Glomerular visceral epithelial cell (primary cell): ENCODE results near the gene PCK1.

Source experiments
- DNase-seq: peaks from one replicate; pipeline ENCODE4 v3.0.0-alpha.2; 2016; ENCODE audit errors: extremely low spot score

Gene PCK1

DNA sequence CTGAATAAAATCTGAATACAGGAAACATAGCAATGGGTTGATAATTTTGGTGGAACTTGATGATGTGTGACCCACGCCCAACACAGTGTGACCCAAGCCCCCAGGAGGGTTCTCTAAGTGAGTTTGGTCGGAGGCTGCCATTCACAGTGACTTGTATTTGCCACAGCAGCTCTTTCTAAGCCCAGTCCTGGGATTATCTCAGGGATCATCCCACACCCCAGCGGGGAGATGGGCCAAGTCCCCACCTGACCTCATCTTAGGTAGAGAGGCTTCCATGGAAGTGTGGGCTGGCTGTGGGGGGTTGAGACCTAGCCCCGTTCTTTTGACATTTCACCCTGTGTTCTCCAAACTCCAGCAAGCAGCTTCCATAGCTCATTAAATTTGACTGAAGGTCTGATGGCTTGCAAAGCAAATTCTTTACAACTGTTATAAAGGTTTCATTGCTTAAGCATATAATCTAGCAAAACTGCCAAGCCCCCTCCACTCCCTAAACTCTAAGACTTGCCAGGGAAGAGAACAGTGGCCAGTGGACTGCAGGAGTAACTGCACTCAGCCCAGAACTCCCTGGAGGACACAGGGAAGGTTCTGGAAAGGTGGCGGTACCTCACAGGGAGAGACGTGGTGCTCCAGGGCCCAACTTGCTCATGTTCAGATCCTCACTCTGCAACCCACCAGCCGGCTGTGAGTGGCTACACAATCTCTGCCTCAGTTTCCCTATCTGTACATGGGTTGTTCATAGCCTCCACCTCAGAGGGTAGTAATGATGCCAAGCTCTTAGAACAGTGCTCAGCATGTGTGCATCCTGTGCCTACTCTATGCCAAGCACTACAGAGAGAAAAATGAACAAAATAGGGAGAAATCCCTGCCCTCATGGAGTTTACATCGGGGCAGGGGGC lies 1.0 kb upstream of the PCK1 start:
- no peak for DNase-seq

DNA sequence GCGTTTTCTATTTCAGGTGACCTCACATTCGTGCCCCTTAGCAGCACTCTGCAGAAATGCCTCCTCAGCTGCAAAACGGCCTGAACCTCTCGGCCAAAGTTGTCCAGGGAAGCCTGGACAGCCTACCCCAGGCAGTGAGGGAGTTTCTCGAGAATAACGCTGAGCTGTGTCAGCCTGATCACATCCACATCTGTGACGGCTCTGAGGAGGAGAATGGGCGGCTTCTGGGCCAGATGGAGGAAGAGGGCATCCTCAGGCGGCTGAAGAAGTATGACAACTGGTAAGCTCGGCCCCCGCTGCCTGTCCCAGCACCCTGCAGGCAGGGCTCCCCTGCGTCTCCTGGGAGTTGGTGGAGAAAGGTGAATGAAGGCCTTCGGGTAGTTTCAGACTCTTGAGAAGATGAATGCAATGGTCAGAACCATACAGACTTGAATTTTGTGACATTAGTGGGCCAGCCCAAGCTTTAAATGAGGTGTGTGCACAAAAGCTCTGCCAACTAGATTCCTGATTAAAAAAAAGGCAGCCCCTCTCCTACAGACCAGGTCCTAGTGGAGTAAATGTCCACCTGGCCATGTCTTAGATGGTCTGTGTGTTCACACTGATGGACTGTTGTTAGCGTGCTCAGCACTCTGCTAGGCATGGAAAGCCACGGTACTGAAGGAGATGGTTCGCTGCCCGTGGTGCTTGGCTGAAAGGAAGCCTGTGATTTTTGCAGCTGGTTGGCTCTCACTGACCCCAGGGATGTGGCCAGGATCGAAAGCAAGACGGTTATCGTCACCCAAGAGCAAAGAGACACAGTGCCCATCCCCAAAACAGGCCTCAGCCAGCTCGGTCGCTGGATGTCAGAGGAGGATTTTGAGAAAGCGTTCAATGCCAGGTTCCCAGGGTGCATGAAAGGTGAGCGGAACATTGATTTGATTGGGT lies 708 bp downstream of the PCK1 start:
- DNase-seq: no peak

DNA sequence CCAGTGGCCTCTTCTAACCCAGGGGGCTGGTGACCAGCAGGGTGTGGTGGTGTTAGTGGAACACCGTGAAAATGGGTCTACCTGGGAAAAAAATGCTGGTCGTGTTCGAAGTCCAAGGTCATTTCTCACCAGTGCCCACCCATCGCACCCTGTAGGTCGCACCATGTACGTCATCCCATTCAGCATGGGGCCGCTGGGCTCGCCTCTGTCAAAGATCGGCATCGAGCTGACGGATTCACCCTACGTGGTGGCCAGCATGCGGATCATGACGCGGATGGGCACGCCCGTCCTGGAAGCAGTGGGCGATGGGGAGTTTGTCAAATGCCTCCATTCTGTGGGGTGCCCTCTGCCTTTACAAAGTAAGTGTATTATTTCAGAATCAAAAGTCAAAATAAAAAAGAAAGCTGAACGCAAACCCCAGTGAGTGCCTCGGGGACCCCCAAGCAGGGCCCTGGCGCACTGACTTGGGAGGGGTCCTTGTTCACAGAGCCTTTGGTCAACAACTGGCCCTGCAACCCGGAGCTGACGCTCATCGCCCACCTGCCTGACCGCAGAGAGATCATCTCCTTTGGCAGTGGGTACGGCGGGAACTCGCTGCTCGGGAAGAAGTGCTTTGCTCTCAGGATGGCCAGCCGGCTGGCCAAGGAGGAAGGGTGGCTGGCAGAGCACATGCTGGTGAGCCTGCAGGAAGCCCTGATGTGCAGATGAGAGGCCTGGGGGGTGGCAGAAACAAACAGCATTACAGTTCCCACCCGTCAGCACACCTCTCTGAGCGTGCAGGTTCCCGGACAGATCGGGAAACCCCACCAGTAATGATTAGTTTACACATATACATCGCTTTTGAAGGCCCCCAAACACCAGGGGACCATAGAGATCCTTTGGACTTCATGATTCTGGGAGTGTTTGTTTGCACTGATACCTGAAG lies 1.9 kb downstream of the PCK1 start:
- DNase-seq: no peak

DNA sequence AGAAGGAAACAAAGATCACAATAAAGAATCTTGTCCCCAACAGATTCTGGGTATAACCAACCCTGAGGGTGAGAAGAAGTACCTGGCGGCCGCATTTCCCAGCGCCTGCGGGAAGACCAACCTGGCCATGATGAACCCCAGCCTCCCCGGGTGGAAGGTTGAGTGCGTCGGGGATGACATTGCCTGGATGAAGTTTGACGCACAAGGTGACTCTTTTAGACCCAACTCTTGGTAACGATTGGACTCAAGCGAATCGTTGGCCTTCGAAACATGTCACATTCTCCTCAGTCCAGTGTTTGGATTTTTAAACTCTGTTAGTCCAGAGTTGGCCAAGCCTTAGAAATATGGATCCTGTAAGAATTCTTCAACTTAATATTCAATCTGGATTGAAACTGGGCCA lies 2.6 kb downstream of the PCK1 start:
- DNase-seq: no peak

DNA sequence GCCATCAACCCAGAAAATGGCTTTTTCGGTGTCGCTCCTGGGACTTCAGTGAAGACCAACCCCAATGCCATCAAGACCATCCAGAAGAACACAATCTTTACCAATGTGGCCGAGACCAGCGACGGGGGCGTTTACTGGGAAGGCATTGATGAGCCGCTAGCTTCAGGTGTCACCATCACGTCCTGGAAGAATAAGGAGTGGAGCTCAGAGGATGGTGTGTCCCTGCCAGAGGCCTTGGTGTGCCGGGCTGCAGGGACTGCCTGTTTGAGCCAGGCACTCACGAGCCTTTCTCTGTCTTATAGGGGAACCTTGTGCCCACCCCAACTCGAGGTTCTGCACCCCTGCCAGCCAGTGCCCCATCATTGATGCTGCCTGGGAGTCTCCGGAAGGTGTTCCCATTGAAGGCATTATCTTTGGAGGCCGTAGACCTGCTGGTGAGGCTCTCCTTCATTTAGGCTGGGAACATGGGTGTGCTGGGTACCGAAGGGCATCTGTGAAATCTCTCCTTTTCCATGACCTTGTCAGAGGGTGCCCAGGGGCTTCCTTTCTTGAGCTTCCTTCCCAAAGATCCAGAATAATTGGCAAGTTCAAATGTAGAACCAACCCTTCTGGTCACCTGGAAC lies 3.4 kb downstream of the PCK1 start:
- no peak for DNase-seq

DNA sequence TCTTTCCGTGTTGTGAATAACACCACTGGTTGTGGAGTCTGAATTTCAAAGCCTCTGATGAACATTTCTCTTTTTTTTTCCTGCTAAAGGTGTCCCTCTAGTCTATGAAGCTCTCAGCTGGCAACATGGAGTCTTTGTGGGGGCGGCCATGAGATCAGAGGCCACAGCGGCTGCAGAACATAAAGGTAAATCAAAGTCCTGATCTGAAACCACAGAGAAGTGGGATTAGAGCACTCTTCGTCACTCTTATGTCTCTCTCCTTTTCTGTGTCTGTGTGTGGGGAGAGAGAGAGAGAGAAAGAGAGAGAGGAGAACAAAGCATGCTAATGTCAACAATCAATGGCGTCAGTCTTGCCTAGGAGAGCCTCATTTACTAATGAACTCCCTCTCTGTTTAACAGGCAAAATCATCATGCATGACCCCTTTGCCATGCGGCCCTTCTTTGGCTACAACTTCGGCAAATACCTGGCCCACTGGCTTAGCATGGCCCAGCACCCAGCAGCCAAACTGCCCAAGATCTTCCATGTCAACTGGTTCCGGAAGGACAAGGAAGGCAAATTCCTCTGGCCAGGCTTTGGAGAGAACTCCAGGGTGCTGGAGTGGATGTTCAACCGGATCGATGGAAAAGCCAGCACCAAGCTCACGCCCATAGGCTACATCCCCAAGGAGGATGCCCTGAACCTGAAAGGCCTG lies 4.2 kb downstream of the PCK1 start:
- no peak for DNase-seq

DNA sequence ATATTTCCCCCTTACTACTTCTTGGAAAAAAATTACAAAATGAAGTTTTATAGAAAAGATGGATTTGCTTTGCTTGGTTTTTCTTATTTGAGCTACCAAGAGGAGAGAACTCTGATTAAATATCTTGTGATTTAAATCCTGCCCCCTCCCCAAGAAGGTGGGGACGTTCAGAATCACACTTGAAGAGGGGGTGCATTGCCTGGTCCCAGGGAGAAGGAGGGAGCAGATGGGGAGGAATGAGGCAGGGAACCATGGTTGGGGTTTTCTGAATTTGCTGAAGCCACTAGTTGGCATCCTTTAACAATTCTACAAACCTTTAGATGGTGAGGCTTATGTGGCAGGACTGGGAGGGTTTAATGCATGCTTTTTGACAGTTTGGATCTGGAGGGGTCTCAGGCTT lies 5.5 kb downstream of the PCK1 start:
- DNase-seq: no peak

DNA sequence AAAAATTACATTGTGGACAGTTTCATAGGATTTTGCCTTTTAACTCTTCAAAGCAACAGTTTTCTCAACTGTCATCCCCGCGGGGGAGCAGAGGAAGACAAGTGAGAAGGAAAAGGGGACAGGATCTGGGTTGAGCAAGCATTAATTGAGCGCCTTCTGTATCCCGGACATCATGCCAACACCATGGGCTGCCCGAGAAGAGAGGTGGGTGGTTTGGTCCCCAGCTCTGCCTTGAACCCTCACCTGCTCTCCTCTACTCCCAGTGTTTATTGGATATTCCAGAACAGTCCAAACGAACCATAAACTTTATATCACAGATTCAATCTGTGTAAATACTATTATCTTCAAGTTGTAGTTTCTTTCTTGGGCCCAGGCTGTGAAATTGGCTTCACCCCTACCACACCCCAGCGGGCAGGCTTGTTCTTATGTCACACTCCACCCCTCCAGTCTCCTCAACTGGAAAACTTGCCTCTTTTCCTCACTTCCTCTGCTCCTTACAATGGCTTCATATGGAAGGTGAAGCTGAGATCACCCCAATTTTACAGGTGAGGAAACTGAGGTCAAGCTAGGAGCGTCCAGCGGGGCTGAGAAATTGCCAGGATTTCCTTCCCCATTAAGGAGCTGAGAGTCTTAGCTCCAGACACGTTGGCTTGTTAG lies 6.0 kb downstream of the PCK1 start:
- no peak for DNase-seq

DNA sequence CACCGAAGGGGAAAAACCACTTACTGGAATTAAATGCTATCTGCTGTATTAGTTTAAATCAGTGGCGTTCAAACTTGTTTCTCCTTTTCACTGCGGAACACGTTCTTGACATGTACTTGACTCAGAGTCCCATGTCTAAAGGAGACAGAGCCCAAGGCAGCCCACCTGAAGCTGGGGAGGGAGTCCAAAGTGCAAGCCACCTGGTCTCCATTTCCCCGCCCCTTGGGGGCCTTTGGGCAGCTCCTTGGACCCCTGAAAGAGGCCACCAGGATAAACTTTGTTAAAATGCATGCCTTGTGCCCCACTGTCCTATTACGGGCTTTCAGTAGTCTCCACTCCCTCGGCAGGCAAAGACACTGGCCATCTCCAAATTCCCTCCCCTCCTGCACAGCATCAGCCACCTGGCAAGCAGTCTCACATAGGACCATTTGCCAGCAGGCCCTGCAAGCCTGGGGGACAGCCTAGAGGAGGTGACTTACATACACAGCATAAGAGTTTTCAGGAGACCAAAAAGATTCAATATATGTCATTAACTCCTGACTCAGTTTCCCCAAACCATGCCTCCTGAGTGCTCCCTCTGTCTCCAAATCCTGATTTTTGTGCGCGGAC lies 6.7 kb downstream of the PCK1 start:
- DNase-seq: no peak

DNA sequence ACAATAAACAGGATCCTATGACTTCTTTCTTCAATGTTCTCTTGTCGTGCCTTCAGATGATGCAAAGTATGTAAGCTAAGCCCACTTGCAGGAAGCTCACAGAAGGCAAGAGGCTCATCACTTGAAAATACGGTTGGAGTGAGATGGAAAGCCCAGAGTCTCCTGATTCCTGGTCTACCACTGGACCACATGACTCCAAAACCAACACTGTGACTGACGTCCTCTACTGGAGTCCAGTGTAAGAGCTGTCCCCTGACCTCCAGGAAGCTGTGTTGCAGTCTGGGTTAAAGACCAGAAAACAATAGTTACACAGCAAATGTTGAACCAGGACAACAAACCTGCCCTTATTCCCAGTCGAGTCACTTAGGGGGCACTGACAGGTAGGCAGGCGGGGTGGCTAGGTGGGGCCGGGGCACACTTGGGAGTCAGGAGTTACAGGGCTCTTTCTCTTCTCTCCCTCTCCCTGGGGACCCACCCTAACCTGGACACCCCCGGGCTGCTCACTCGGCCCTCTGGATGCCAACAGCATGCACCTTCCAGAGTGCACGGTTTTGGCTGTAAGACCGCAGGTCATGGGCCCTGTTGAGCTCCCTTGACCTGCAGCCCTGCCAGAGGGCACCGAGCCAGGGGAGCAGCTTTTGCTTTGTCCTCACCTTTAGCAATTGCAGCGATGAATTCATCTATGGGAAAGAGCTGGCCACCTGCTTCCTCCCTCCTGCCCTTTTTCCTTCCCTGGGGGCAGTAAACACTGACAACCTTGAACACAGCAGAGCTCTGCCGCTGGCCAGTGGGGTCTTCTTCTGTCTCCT lies 7.4 kb downstream of the PCK1 start:
- DNase-seq: no peak

DNA sequence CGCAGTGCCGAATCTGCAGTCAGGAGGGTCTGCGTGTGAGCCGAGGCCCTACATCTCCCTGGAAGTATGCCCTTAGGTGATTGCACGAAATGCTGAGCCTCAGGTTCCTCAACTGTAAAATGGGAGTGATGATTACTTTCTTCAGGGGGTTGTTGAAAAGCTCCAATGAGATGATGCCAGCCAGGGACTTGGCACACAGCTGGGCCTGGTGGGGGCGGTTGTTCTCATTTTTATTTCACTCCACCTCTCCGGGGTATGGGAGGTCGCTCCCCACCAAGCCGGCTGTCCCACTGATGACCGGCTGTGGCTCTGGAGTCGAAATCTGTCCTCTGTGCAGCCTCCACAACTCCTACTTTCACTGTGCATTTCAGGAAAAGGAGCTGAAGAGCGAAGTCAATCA lies 8.1 kb downstream of the PCK1 start:
- DNase-seq: no peak

DNA sequence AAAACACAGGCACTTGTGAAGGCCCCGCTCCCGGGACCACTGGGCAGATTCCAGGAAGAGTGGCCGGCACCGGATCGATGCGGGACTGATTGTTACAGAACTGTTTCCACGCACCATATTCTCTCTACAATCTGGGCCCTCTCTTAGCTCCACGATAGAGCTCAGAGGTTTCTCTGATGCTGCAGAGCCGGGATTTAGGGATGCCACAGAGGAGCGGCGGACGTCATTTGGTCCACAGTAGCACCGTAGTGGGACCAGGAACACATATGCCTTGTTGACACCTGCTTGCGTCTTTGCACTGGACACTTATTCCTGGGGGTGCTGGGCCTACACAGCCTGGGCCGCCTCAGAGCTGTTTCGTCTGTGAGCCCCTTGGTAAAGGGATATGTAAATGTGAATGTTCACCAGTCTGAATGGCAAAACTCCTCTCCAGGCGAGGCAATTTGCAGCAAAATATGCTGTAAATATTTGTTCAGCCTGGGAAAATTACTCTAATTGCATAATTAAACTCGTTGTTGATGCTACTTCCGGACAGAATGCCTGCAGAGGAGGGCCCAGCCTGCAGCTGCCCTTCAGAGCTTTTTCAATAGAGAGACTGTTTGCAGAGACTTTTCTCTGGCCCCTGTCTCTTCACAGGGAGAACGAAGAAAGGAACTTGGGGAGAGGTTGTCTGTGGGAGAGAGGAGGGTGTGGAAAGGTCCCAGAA lies 9.4 kb downstream of the PCK1 start:
- no peak for DNase-seq

DNA sequence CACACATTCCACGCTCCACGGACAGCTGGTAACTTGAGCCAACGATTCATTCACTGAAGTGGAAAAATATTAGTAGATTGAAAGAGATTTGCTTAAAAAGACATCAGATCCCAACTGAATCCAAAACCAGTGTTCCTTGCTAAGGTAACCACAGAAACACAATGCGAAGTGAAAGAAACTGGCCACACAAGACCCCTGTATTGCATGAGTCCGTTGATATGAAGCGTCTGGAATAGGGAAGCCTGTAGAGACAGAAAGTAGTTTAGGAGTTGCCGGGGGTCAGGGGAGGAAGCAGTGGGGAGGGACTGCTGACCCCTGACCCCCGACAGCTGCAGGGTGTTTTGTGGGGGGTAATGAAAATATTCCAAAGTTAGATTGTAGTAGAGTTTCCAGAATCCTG lies 10.0 kb downstream of the PCK1 start:
- DNase-seq: no peak

DNA sequence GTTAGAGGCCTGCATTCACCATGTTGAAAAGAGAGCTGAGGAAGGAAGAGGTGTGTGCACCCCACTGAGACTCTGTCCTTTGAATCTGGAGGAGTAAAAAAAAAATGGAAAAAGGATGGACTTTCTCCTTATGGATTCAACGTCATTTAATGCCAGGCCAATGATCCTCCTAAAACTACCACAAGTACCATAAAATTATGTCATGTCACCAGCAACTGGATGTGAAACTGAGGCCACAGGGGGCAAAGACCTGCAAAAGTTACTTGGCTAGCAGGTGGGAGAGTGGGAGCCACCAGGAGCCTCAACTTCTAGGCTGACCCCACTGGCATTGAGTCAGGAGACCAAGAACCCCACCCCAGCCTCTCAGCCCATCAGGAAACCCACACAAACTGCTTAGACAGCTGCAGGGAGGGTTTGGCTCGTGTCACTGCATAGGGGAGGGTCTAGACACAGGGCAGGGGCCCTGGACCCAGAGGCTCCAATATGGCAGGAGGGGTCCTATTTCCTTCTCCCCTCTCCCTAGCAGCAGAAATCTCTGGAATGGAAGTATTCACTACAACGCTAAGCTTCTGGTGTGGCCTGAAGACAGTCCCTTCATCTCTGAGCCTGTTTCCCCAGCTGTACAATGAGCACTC lies 11.0 kb downstream of the PCK1 start:
- DNase-seq: no peak

DNA sequence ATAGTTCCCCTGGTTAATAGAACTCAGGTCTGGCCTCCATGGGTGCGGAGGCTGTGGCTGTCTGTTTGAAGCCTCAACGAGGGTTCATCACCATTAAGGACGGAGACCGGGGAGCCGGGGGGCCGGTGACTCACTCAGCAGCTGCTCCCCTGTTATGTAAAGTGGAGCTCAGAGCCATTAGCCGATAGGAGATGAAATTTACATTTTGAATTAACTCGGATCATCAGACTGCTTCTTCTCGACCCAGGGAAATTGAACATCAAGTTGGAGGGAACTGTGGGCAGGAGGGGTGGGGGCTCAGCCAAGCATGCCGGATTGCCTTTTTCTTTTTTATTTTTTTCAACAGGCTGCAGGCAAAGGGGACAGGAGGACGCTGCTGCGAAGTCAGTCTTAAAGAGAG lies 12.3 kb downstream of the PCK1 start:
- DNase-seq: no peak

DNA sequence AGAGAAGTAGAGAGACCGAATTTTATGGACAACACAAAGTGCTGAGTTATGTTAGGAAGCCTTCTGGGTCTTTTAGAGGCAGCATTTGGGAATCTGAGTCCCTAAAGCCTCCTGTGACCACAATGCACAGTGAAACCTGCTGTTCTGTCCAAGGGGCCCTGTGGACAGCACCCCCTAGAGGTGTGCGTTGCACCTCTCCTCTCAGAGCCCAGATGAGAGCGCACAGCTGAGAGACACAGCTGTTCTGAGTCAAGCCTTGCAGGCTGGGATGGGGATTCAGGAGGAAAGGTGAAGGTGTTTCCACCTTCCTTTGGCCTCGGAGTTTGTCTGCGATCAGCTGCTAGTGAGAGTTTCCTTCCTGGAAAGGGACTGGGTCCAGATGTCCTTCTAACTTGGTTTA lies 13.0 kb downstream of the PCK1 start:
- no peak for DNase-seq

DNA sequence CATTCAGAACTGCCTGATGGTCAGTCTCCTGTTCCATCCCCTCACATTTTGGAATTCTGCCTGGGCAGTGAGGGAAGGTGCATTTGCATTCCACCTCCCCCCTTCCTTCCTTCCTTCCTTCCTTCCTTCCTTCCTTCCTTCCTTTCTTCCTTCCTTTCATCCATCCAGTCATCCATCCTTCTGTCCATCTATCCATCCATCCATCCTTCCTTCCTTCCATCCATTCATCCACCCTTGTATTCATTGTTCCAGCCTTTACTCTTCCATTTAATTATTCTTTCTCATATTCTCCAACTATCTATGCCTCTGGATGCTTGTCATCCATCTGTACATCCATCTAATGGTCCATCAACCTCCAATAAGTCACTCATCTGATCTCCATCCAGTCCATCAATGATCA lies 14.0 kb downstream of the PCK1 start:
- no peak for DNase-seq

DNA sequence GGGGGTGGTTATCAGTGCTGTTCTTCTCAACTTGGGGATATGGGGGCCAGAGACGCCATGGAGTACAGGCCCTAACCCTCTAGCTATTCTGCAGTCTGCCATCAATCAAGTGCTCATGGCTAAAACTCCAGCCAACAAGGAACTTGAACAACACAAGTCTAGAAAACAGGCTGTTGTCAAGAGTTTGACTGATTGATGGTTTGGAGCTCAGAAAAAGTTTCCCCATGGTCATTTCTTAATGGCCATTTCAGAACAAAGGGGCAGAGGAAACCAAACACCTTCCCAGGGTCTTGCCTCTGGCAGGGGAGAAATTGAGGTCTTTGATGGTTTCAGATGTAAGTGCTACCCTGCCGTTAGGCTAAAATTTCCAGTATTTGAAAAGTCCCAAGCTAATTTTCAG lies 15.1 kb downstream of the PCK1 start:
- no peak for DNase-seq
